PFSK-1 (cell line): ENCODE measurements around the gene THBS1.

ENCODE experiments used
- POLR2AphosphoS5 ChIP-seq: IDR thresholded peaks from 2 replicates; pipeline ENCODE4 v1.6.1; 2012; ENCODE audit warnings: low read depth, mild to moderate bottlenecking, control low read depth, low read length, moderate library complexity
- SIN3A ChIP-seq: IDR thresholded peaks from 2 replicates; pipeline ENCODE4 v1.6.1; 2012; ENCODE audit warnings: mild to moderate bottlenecking, low read length, moderate library complexity, borderline replicate concordance; ENCODE audit not compliant: insufficient read depth
- TAF1 ChIP-seq: IDR thresholded peaks from 2 replicates; pipeline ENCODE4 v1.6.1; 2012; ENCODE audit warnings: low read length, control low read depth, borderline replicate concordance; ENCODE audit not compliant: insufficient read depth
- TF ChIP-seq, protein P1 (sequence below), 2 experiments: IDR thresholded peaks; 2 replicates each; pipeline versions ENCODE4 v1.6.1 to v1.8.0; 2011 to 2012; ENCODE audit warnings: low read depth in 2 of 2, low read length in 2 of 2, control low read depth in 1 of 2, inconsistent platforms in 1 of 2, mild to moderate bottlenecking in 1 of 2, moderate library complexity in 1 of 2; ENCODE audit not compliant: insufficient read depth in 1 of 2

DNA sequence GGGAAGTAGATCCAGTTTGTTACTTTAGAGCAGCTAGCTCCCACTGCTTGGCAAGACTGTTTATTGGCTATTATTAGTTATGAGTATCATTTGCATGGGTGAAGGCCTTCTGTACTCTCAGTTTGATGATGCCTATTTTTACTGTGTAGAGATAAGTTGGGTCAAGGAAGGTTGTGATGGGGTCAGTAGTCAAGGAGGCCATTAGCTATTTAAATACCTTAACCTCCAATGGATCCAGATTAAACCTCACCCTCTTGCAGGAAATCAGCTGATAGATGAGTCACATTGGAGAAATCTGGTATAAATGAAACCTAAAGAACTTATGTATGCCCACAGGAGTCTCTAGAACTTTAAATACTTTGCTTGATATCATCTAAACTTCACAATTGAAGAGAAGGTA lies 45.0 kb downstream of the THBS1 start:
- TF ChIP-seq POLR2AphosphoS5 (no peak), SIN3A (no peak), TAF1 (no peak)
- TF ChIP-seq, protein P1, sequence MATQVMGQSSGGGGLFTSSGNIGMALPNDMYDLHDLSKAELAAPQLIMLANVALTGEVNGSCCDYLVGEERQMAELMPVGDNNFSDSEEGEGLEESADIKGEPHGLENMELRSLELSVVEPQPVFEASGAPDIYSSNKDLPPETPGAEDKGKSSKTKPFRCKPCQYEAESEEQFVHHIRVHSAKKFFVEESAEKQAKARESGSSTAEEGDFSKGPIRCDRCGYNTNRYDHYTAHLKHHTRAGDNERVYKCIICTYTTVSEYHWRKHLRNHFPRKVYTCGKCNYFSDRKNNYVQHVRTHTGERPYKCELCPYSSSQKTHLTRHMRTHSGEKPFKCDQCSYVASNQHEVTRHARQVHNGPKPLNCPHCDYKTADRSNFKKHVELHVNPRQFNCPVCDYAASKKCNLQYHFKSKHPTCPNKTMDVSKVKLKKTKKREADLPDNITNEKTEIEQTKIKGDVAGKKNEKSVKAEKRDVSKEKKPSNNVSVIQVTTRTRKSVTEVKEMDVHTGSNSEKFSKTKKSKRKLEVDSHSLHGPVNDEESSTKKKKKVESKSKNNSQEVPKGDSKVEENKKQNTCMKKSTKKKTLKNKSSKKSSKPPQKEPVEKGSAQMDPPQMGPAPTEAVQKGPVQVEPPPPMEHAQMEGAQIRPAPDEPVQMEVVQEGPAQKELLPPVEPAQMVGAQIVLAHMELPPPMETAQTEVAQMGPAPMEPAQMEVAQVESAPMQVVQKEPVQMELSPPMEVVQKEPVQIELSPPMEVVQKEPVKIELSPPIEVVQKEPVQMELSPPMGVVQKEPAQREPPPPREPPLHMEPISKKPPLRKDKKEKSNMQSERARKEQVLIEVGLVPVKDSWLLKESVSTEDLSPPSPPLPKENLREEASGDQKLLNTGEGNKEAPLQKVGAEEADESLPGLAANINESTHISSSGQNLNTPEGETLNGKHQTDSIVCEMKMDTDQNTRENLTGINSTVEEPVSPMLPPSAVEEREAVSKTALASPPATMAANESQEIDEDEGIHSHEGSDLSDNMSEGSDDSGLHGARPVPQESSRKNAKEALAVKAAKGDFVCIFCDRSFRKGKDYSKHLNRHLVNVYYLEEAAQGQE (IDR thresholded peaks at IDR 0.05; ENCODE audit: insufficient read depth in 1 of 2, low read depth in 2 of 2, low read length in 2 of 2): no peak
